Measurements from ENCODE around the gene MAPK1.
A peak's percentile ranks its signal among the peaks of the same experiment; 100 is the strongest.
"Not testable (repeated sequence)": the region's sequence is repeated elsewhere in the genome, so short reads cannot be mapped to it uniquely, and the experiment has no call there.

MAPK1 gene

GRCh38 chr22:21744917-21745316 is 122.5 kb downstream of the MAPK1 start:
- DNase-seq = not testable (repeated sequence)

- DNase-seq = no peak
Observed at GRCh38 chr22:21741790-21742189, 125.7 kb downstream of the MAPK1 start.

- no peak for DNase-seq
Observed at GRCh38 chr22:21741059-21741458, 126.4 kb downstream of the MAPK1 start.

- no peak for DNase-seq
Observed at GRCh38 chr22:21739828-21740377, 127.5 kb downstream of the MAPK1 start.

GRCh38 chr22:21738966-21739365 is 128.5 kb downstream of the MAPK1 start:
- DNase-seq = no peak

- DNase-seq = no peak
Observed at GRCh38 chr22:21738081-21738480, 129.4 kb downstream of the MAPK1 start.

GRCh38 chr22:21736948-21737347 is 130.5 kb downstream of the MAPK1 start:
- DNase-seq = no peak

- no peak for DNase-seq
Observed at GRCh38 chr22:21736084-21736642, 131.3 kb downstream of the MAPK1 start.

GRCh38 chr22:21735200-21736083 is 132.0 kb downstream of the MAPK1 start, which contains the start of gene YPEL1:
Gene YPEL1, minus strand, starts transcription at chr22:21735794. Its CDS starts 25,050 bp downstream, at chr22:21710744.
- DNase-seq = peak; percentile 98

- no peak for DNase-seq
Observed at GRCh38 chr22:21734540-21735199, 132.8 kb downstream of the MAPK1 start.

GRCh38 chr22:21731503-21731902 is 135.9 kb downstream of the MAPK1 start:
- DNase-seq = no peak

GRCh38 chr22:21730535-21731308 is 136.7 kb downstream of the MAPK1 start:
- DNase-seq = no peak

- not testable (repeated sequence) for DNase-seq
Observed at GRCh38 chr22:21729184-21729583, 138.3 kb downstream of the MAPK1 start.

GRCh38 chr22:21728270-21728669 is 139.2 kb downstream of the MAPK1 start:
- no peak for DNase-seq

GRCh38 chr22:21727768-21728167 is 139.7 kb downstream of the MAPK1 start:
- no peak for DNase-seq

GRCh38 chr22:21727159-21727558 is 140.3 kb downstream of the MAPK1 start:
- no peak for DNase-seq

GRCh38 chr22:21726650-21727049 is 140.8 kb downstream of the MAPK1 start:
- DNase-seq = no peak

- DNase-seq = no peak
Observed at GRCh38 chr22:21725956-21726649, 141.3 kb downstream of the MAPK1 start.

- DNase-seq = not testable (repeated sequence)
Observed at GRCh38 chr22:21724496-21724895, 142.9 kb downstream of the MAPK1 start.

GRCh38 chr22:21721195-21721852 is 146.1 kb downstream of the MAPK1 start:
- not testable (repeated sequence) for DNase-seq

- DNase-seq = not testable (repeated sequence)
Observed at GRCh38 chr22:21720191-21720859, 147.1 kb downstream of the MAPK1 start.
